H9 (cell line): ENCODE data around the gene NEDD9. TPM values are rescaled to one million over a fixed set of nuclear protein-coding genes. Genes with fewer than 3 reads are reported as not detected.

Experiments
- DNase-seq: peaks from one replicate; pipeline ENCODE4 v3.0.0-alpha.2; 2017
- H2AFZ ChIP-seq: one replicate; pipeline ENCODE4 v1.6.1; 2013; ENCODE audit warnings: mild to moderate bottlenecking, low read length, control low read depth, moderate library complexity
- H2AK5ac ChIP-seq: 2 replicates; pipeline ENCODE4 v1.6.1; 2013; ENCODE audit warnings: low read length, control low read depth, mixed read lengths; ENCODE audit not compliant: insufficient read length
- H2BK120ac ChIP-seq: one replicate; pipeline ENCODE4 v1.6.1; 2013; ENCODE audit warnings: low read depth, mild to moderate bottlenecking, low read length, control low read depth, inconsistent platforms; ENCODE audit not compliant: poor library complexity, severe bottlenecking
- H2BK12ac ChIP-seq: 2 replicates; pipeline ENCODE4 v1.6.1; 2013; ENCODE audit warnings: low read length, control low read depth, mixed read lengths, low read depth; ENCODE audit not compliant: insufficient read length
- H2BK15ac ChIP-seq: 2 replicates; pipeline ENCODE4 v1.6.1; 2013; ENCODE audit warnings: low read depth, low read length, control low read depth
- H2BK20ac ChIP-seq: one replicate; pipeline ENCODE4 v1.6.1; 2013; ENCODE audit warnings: low read depth, mild to moderate bottlenecking, low read length, control low read depth, inconsistent platforms; ENCODE audit not compliant: poor library complexity, severe bottlenecking
- H2BK5ac ChIP-seq: 2 replicates; pipeline ENCODE4 v1.6.1; 2013; ENCODE audit warnings: low read length, control low read depth, mixed read lengths; ENCODE audit not compliant: insufficient read length
- H3K14ac ChIP-seq: 2 replicates; pipeline ENCODE4 v1.6.1; 2013; ENCODE audit warnings: low read length, control low read depth; ENCODE audit not compliant: insufficient read depth
- H3K18ac ChIP-seq: 2 replicates; pipeline ENCODE4 v1.6.1; 2013; ENCODE audit warnings: low read depth, mild to moderate bottlenecking, mixed read lengths, low read length, control low read depth; ENCODE audit not compliant: insufficient read length
- H3K23ac ChIP-seq: 2 replicates; pipeline ENCODE4 v1.6.1; 2013; ENCODE audit warnings: low read length, control low read depth, mixed read lengths, low read depth; ENCODE audit not compliant: insufficient read length
- H3K23me2 ChIP-seq: 2 replicates; pipeline ENCODE4 v1.6.1; 2013; ENCODE audit warnings: low read depth, mild to moderate bottlenecking, mixed read lengths, low read length, control low read depth; ENCODE audit not compliant: insufficient read length, poor library complexity, severe bottlenecking
- H3K27ac ChIP-seq: 2 replicates; pipeline ENCODE4 v1.5.1; 2013; ENCODE audit warnings: low read length, control low read depth, mixed read lengths, low read depth; ENCODE audit not compliant: insufficient read length
- H3K27me3 ChIP-seq: 2 replicates; pipeline ENCODE4 v1.6.1; 2013; ENCODE audit warnings: low read length, control low read depth, inconsistent platforms; ENCODE audit not compliant: insufficient read depth
- H3K4ac ChIP-seq: 2 replicates; pipeline ENCODE4 v1.6.1; 2013; ENCODE audit warnings: low read depth, mild to moderate bottlenecking, control low read depth, inconsistent platforms, low read length, moderate library complexity
- H3K4me1 ChIP-seq: 2 replicates; pipeline ENCODE4 v1.6.1; 2013; ENCODE audit warnings: low read length, control low read depth, inconsistent platforms; ENCODE audit not compliant: insufficient read depth
- H3K4me2 ChIP-seq: 2 replicates; pipeline ENCODE4 v1.6.1; 2013; ENCODE audit warnings: low read length, control low read depth, mixed read lengths; ENCODE audit not compliant: insufficient read length, insufficient read depth
- H3K56ac ChIP-seq: 2 replicates; pipeline ENCODE4 v1.6.1; 2013; ENCODE audit warnings: low read depth, mild to moderate bottlenecking, mixed read lengths, low read length, control low read depth; ENCODE audit not compliant: insufficient read length
- H3K79me1 ChIP-seq: 2 replicates; pipeline ENCODE4 v1.6.1; 2013; ENCODE audit warnings: low read depth, mild to moderate bottlenecking, moderate library complexity, low read length, control low read depth, inconsistent platforms; ENCODE audit not compliant: insufficient read depth, poor library complexity, severe bottlenecking
- H3K79me2 ChIP-seq: 2 replicates; pipeline ENCODE4 v1.6.1; 2013; ENCODE audit warnings: low read length, control low read depth, inconsistent platforms; ENCODE audit not compliant: insufficient read depth
- H3K9ac ChIP-seq: 2 replicates; pipeline ENCODE4 v1.6.1; 2013; ENCODE audit warnings: low read length, control low read depth, mixed read lengths; ENCODE audit not compliant: insufficient read length; ENCODE audit errors: extremely low read depth
- H3K9me3 ChIP-seq: one replicate; pipeline ENCODE4 v1.6.1; 2013; ENCODE audit warnings: low read depth, low read length, inconsistent platforms; ENCODE audit not compliant: control insufficient read depth
- H3T11ph ChIP-seq: one replicate; pipeline ENCODE4 v1.6.1; 2013; ENCODE audit warnings: mild to moderate bottlenecking, low read length, control low read depth, inconsistent platforms
- H4K20me1 ChIP-seq: one replicate; pipeline ENCODE4 v1.6.1; 2013; ENCODE audit not compliant: control insufficient read depth, insufficient read length, insufficient read depth
- H4K5ac ChIP-seq: 2 replicates; pipeline ENCODE4 v1.6.1; 2013; ENCODE audit warnings: low read depth, mild to moderate bottlenecking, mixed read lengths, low read length, control low read depth; ENCODE audit not compliant: insufficient read length
- H4K8ac ChIP-seq: replicated peaks from 2 replicates; pipeline ENCODE4 v1.6.1; 2013; ENCODE audit warnings: low read length, control low read depth, mixed read lengths, low read depth; ENCODE audit not compliant: insufficient read length
- H4K91ac ChIP-seq: 2 replicates; pipeline ENCODE4 v1.6.1; 2013; ENCODE audit warnings: low read depth, mild to moderate bottlenecking, moderate library complexity, mixed read lengths, low read length, control low read depth; ENCODE audit not compliant: insufficient read length
- H3K27ac Mint-ChIP-seq, 3 experiments: 2 replicates in 2 of 3; 3 replicates in 1 of 3; pipeline ENCODE4 v1.8.0; 2020 to 2021; ENCODE audit warnings: mixed read lengths in 3 of 3, mild to moderate bottlenecking in 1 of 3, moderate library complexity in 1 of 3
- H3K27me3 Mint-ChIP-seq: 2 replicates; pipeline ENCODE4 v1.8.0; 2021; ENCODE audit warnings: low read depth, mild to moderate bottlenecking, moderate library complexity, mixed read lengths
- H3K36me3 Mint-ChIP-seq, 3 experiments: 2 replicates in 2 of 3; 3 replicates in 1 of 3; pipeline ENCODE4 v1.8.0; 2020 to 2021; ENCODE audit warnings: low read depth in 3 of 3, mixed read lengths in 3 of 3; ENCODE audit not compliant: insufficient read depth in 1 of 3
- H3K4me1 Mint-ChIP-seq, 2 experiments: 2 replicates each; pipeline ENCODE4 v1.8.0; 2020; ENCODE audit warnings: mixed read lengths in 2 of 2
- H3K4me3 Mint-ChIP-seq, 2 experiments: 2 replicates in 1 of 2; 3 replicates in 1 of 2; pipeline ENCODE4 v1.8.0; 2020 to 2021; ENCODE audit warnings: mild to moderate bottlenecking in 2 of 2, mixed read lengths in 2 of 2, moderate library complexity in 1 of 2
- H3K9me3 Mint-ChIP-seq, 2 experiments: 2 replicates in 1 of 2; 3 replicates in 1 of 2; pipeline ENCODE4 v1.8.0; 2020; ENCODE audit warnings: mild to moderate bottlenecking in 2 of 2, mixed read lengths in 2 of 2, moderate library complexity in 1 of 2
- CTCF ChIP-seq: fragments of 200-600 bp; sonication (generic); conservative IDR thresholded peaks from 3 replicates; pipeline ENCODE4 v1.8.0; 2021; ENCODE audit warnings: antibody characterized with exemption, mild to moderate bottlenecking
- WGBS: extraction: QIAGEN DNeasy Blood & Tissue Kit; methylation state at CpG from one replicate; pipeline ENCODE4 v1.1.7; 2013; ENCODE audit warnings: missing lambda C conversion rate, low lambda C conversion rate, mixed read lengths; ENCODE audit not compliant: insufficient read length; ENCODE audit errors: extremely low coverage; 5-methylcytosine and 5-hydroxymethylcytosine counted together
- total RNA-seq: library from RNA; stranded (reverse); gene quantifications from 2 replicates; pipeline ENCODE4 v1.2.1, GENCODE V29; 2021

The NEDD9 gene
- total RNA-seq, 1 experiment from 2014 or later = 5.5 TPM

- peak; percentile 63 for DNase-seq
- no peak overlapping the region for H2BK5ac ChIP-seq
These were observed 790 bp downstream of the NEDD9 start for GRCh38 chr6:11231564-11232192.

More at GRCh38 chr6:11231564-11232192, 790 bp downstream of the NEDD9 start:
- H2BK20ac ChIP-seq = no peak overlapping the region
- no peaks in the 10 kb centered on the region for H3K27me3 Mint-ChIP-seq
- no peak overlapping the region for H2AK5ac ChIP-seq
- no peak overlapping the region for H3K56ac ChIP-seq
- H2AFZ ChIP-seq = no peak overlapping the region
- no peak for TF ChIP-seq CTCF
- H3K9me3 Mint-ChIP-seq = no peaks in the 10 kb centered on the region; a peak in 1 of 5 replicates
- no peak overlapping the region for H4K8ac ChIP-seq
- peak overlapping the region; percentile 73 to 81 for H3K4me3 Mint-ChIP-seq
- H3K36me3 Mint-ChIP-seq = no peaks in the 10 kb centered on the region
- no peak overlapping the region for H3T11ph ChIP-seq
- no peaks in the 10 kb centered on the region for H3K4me1 ChIP-seq
- no peak overlapping the region for H4K91ac ChIP-seq
- no peaks in the 10 kb centered on the region for H4K20me1 ChIP-seq
- H3K9ac ChIP-seq = no peak overlapping the region
- H3K4me1 Mint-ChIP-seq = peaks cover 56 to 58% of the 10 kb centered on the region in 2 experiments
- WGBS = no CpG with 5 or more reads among the region's 6 CpGs
- H2BK120ac ChIP-seq = no peak overlapping the region
- no peaks in the 10 kb centered on the region for H3K9me3 ChIP-seq
- no peaks in the 10 kb centered on the region for H3K27me3 ChIP-seq
- H3K14ac ChIP-seq = no peak overlapping the region
- peak overlapping the region; percentile 78 for H3K4me2 ChIP-seq
- H4K5ac ChIP-seq = no peak overlapping the region
- no peak overlapping the region; a peak in 1 of 7 replicates for H3K27ac Mint-ChIP-seq
- H3K79me1 ChIP-seq = no peaks in the 10 kb centered on the region
- H2BK12ac ChIP-seq = no peak overlapping the region
- H3K23ac ChIP-seq = no peak overlapping the region
- no peak overlapping the region for H3K18ac ChIP-seq
- H3K79me2 ChIP-seq = peaks cover 3% of the 10 kb centered on the region; the same call in 1 of the 2 replicates
- H2BK15ac ChIP-seq = no peak overlapping the region
- H3K4ac ChIP-seq = no peak overlapping the region
- H3K27ac ChIP-seq = no peak overlapping the region
- H3K23me2 ChIP-seq = peaks cover 10% of the 10 kb centered on the region
